DND-41 (cell line): ENCODE data around the gene ZNF747.
A peak's percentile ranks its signal among the peaks of the same experiment; 100 is the strongest.

ENCODE experiments used
- ATAC-seq: fragments of 200-7000 bp; cut with Tn5 transposase; 3 replicates; pipeline ENCODE4 v1.9.1; 2021; ENCODE audit warnings: low read depth; ENCODE audit not compliant: insufficient read depth
- DNase-seq: peaks from one replicate; pipeline ENCODE4 v3.0.0-alpha.2; 2020
- H2AFZ ChIP-seq: 2 replicates; pipeline ENCODE4 v1.6.0; 2012; ENCODE audit warnings: low read depth, low read length
- H3K27ac ChIP-seq: 2 replicates; pipeline ENCODE4 v1.5.1; 2012; ENCODE audit warnings: low read length, inconsistent platforms
- H3K27me3 ChIP-seq: fragments of 200-600 bp; sonication (generic); 2 replicates; pipeline ENCODE4 v1.6.0; 2012; ENCODE audit warnings: low read length, mild to moderate bottlenecking, inconsistent platforms; ENCODE audit not compliant: insufficient read depth, poor library complexity
- H3K36me3 ChIP-seq: 2 replicates; pipeline ENCODE4 v1.5.1; 2012; ENCODE audit warnings: low read length, inconsistent platforms; ENCODE audit not compliant: insufficient read depth
- H3K4me1 ChIP-seq: 2 replicates; pipeline ENCODE4 v1.5.1; 2012; ENCODE audit warnings: mild to moderate bottlenecking, low read length; ENCODE audit not compliant: insufficient read depth
- H3K4me2 ChIP-seq: 2 replicates; pipeline ENCODE4 v1.6.0; 2012; ENCODE audit warnings: mild to moderate bottlenecking, moderate library complexity, low read length, inconsistent platforms; ENCODE audit not compliant: insufficient read depth
- H3K4me3 ChIP-seq, 2 experiments: fragments of 200-600 bp in 1 of 2; shearing (Covaris generic) in 1 of 2; 2 replicates each; pipeline ENCODE4 v1.5.1; 2012 to 2016; ENCODE audit warnings: inconsistent platforms in 2 of 2, low read length in 2 of 2, mild to moderate bottlenecking in 2 of 2, low read depth in 1 of 2, moderate library complexity in 1 of 2
- H3K79me2 ChIP-seq: 2 replicates; pipeline ENCODE4 v1.6.0; 2012; ENCODE audit warnings: low read length, inconsistent platforms; ENCODE audit not compliant: insufficient read depth
- H3K9ac ChIP-seq: 2 replicates; pipeline ENCODE4 v1.6.0; 2012; ENCODE audit warnings: low read depth, mild to moderate bottlenecking, inconsistent platforms, low read length, moderate library complexity
- H3K9me3 ChIP-seq: 2 replicates; pipeline ENCODE4 v1.5.1; 2012; ENCODE audit warnings: low read length, moderate library complexity, mild to moderate bottlenecking, inconsistent platforms; ENCODE audit not compliant: insufficient read depth, severe bottlenecking
- H4K20me1 ChIP-seq: 2 replicates; pipeline ENCODE4 v1.6.0; 2012; ENCODE audit warnings: low read length; ENCODE audit not compliant: insufficient read depth
- CTCF ChIP-seq: IDR thresholded peaks from 2 replicates; pipeline ENCODE4 v1.5.1; 2012; ENCODE audit warnings: borderline replicate concordance, low read length, moderate library complexity, mild to moderate bottlenecking; ENCODE audit not compliant: poor library complexity, severe bottlenecking; ENCODE audit errors: extremely low read depth
- EZH2 ChIP-seq: IDR thresholded peaks from 3 replicates; pipeline ENCODE4 v1.6.1; 2012; ENCODE audit warnings: borderline replicate concordance, low read depth, mild to moderate bottlenecking, moderate library complexity, low read length, inconsistent platforms; ENCODE audit not compliant: severe bottlenecking

The ZNF747 gene

DNA sequence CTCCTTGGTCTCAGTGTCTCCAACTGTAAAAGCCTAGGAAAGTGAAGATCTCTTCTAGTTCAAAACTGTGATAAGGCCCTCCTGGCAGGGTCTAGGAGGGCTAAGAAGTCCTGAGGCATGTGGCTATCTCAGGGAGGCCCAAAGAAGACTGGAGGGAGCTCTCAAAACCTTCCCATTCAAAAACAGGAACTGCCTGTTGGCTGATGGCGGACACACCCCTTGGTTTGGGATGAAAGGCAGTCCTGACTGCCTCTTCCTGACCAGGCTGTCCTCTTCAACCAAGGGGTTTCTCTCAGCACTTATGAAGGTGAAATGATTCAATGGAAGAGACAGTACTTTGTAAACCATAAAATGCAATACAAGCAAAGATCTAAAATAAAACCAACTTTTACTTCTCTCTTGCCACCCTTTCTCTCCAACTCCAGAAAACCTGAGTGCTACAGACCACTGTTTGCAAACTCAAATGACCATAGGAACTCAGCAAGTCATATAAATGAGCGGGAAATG, 18.8 kb upstream of the ZNF747 start:
- no peak for TF ChIP-seq CTCF
- TF ChIP-seq EZH2 = no peak
- no peak overlapping the region for H3K4me2 ChIP-seq
- H3K27ac ChIP-seq = 0 out of 2 replicates have a peak overlapping the region, but pooled peaks have one; percentile 4
- no peaks in the 10 kb centered on the region for H3K27me3 ChIP-seq
- no peaks in the 10 kb centered on the region for H3K9me3 ChIP-seq
- peaks cover 10% of the 10 kb centered on the region; the same call in 1 of the 2 replicates for H4K20me1 ChIP-seq
- H3K4me3 ChIP-seq = no peak overlapping the region
- peaks cover 54% of the 10 kb centered on the region for H3K79me2 ChIP-seq
- H2AFZ ChIP-seq = no peak overlapping the region
- DNase-seq (no peak), ATAC-seq (no peak)
- no peak overlapping the region for H3K9ac ChIP-seq
- peaks cover 40% of the 10 kb centered on the region for H3K36me3 ChIP-seq
- peaks cover 45% of the 10 kb centered on the region for H3K4me1 ChIP-seq

DNA sequence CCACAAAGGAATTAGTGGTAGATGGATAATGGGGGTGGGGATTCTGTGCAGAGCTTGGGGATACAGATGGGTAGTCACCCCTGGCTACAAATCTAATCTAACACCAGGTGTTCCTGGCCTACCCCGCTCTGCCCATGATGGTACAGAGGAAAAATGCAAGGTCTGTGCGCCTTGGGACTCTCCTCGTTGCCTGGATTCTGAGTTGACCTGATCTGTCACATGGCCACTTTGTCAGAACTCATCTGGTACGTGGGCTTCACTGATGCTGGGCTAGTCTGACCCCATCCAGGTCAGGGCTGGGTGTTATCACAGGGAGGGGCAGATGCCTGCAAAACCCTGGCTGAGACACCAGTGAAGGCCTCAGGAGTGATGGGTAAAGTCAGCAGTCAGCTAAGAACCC, 18.3 kb upstream of the ZNF747 start:
- Histone ChIP-seq H3K36me3 (peaks cover 40% of the 10 kb centered on the region), H3K79me2 (peaks cover 51% of the 10 kb centered on the region), H3K9me3 (no peaks in the 10 kb centered on the region), H3K4me2 (no peak overlapping the region), H4K20me1 (peaks cover 10% of the 10 kb centered on the region; the same call in 1 of the 2 replicates), H3K4me1 (peaks cover 45% of the 10 kb centered on the region), H3K27me3 (no peaks in the 10 kb centered on the region), H3K9ac (no peak overlapping the region), H2AFZ (no peak overlapping the region), H3K4me3 (no peak overlapping the region), H3K27ac (peak overlapping the region; percentile 4; the same call in 1 of the 2 replicates)
- ATAC-seq (no peak), DNase-seq (no peak)
- TF ChIP-seq CTCF (no peak), EZH2 (no peak)

DNA sequence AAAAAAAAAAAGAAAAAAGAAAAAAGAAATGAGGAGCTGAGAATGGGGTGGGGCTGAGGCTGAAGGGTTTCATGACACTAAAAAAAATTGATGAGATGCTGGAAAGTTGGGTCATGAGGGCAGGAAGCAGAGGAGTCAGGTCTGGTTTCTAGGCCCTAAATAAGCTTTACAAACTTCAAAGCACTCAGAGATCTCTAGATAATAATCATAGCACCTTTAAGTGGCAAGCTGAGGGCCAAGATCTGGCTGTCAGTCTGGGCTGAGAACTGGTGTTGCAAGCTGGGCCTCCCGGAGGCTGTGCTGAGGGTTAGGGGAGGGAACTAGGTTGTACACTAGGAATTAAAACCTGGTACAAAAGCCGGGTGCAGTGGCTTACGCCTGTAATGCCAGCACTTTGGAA, 17.1 kb upstream of the ZNF747 start:
- H3K27me3 ChIP-seq = no peaks in the 10 kb centered on the region
- H3K79me2 ChIP-seq = peaks cover 40% of the 10 kb centered on the region
- no peak overlapping the region for H3K4me3 ChIP-seq
- no peak overlapping the region for H3K4me2 ChIP-seq
- H3K9ac ChIP-seq = no peak overlapping the region
- peaks cover 37% of the 10 kb centered on the region for H3K4me1 ChIP-seq
- H3K36me3 ChIP-seq = peaks cover 40% of the 10 kb centered on the region
- peak; percentile 70 for DNase-seq
- peaks cover 10% of the 10 kb centered on the region; the same call in 1 of the 2 replicates for H4K20me1 ChIP-seq
- peak; percentile 80 for ATAC-seq
- TF ChIP-seq CTCF (no peak), EZH2 (no peak)
- H2AFZ ChIP-seq = no peak overlapping the region
- no peak overlapping the region for H3K27ac ChIP-seq
- no peaks in the 10 kb centered on the region for H3K9me3 ChIP-seq
